ENCODE data around the gene LILRB1. TPM values are rescaled to one million over a fixed set of nuclear protein-coding genes. Genes with fewer than 3 reads are reported as not detected.
A peak's percentile ranks its signal among the peaks of the same experiment; 100 is the strongest.
"Not testable (repeated sequence)": the region's sequence is repeated elsewhere in the genome, so short reads cannot be mapped to it uniquely, and the experiment has no call there.

Gene LILRB1
- total RNA-seq, 3 donors from 2014 or later (not counting 1 experiment from before 2014, with no cell fraction given), result 18.4 to 44.4 (median 38.5) TPM

DNA sequence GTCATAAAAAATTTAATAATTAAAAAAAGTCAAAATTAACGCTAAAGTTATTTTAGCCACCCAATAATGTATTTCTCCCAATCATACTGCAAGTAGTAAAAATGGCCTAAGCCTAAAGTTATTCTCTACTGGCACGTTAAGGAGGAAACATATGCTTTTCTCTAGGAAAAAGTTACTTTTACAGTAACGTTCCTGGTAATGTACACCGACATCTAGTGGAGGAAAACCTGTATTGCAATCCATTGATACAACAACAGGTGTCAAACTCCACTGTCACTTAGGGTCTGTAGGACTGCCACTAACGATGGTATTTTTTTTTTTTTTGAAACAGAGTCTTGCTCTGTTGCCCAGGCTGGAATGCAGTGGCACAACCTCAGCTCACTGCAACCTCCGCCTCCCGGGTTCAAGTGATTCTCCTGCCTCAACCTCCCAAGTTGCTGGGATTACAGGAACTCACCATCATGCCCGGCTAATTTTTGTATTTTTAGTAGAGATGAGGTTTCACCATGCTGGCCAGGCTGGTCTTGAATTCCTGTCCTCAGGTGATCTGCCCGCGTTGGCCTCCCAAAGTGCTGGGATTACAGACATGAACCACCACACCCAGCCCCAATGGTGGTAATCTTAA, 46.0 kb downstream of the LILRB1 start:
- H3K27me3 Mint-ChIP-seq (ENCODE audit: low read depth in 2 of 2), result peaks cover 8 to 12% of the 10 kb centered on the region in 2 donors
- not testable (repeated sequence) for H3K4me3 ChIP-seq (ENCODE audit: low read length); H3K27ac ChIP-seq (ENCODE audit: low read length); H3K36me3 ChIP-seq (ENCODE audit: control insufficient read depth, insufficient read depth, low read length); H3K36me3 Mint-ChIP-seq; H3K9me3 ChIP-seq (ENCODE audit: control insufficient read depth, insufficient read depth, low read length); H3K9me3 Mint-ChIP-seq; H3K4me3 Mint-ChIP-seq; H3K27ac Mint-ChIP-seq; H3K4me1 ChIP-seq (ENCODE audit: control insufficient read depth, insufficient read depth, low read length); H3K27me3 ChIP-seq (ENCODE audit: control insufficient read depth, insufficient read depth, low read length)
- WGBS (ENCODE audit: insufficient coverage), result 26% methylated on average over 9 of the region's 10 CpGs
- DNase-seq (peak in 1 of 2 donors; percentile 72), ATAC-seq (peak; percentile 64 to 83 (median 75))
- peaks cover 10 to 12% of the 10 kb centered on the region in 2 donors for H3K4me1 Mint-ChIP-seq
- intact Hi-C loops (cut with micrococcal nuclease), result loop anchor here (1.0 kb wide), 1 partner anchor 195 kb away; no protein-coding TSS in a partner anchor
- TF ChIP-seq, protein P1, sequence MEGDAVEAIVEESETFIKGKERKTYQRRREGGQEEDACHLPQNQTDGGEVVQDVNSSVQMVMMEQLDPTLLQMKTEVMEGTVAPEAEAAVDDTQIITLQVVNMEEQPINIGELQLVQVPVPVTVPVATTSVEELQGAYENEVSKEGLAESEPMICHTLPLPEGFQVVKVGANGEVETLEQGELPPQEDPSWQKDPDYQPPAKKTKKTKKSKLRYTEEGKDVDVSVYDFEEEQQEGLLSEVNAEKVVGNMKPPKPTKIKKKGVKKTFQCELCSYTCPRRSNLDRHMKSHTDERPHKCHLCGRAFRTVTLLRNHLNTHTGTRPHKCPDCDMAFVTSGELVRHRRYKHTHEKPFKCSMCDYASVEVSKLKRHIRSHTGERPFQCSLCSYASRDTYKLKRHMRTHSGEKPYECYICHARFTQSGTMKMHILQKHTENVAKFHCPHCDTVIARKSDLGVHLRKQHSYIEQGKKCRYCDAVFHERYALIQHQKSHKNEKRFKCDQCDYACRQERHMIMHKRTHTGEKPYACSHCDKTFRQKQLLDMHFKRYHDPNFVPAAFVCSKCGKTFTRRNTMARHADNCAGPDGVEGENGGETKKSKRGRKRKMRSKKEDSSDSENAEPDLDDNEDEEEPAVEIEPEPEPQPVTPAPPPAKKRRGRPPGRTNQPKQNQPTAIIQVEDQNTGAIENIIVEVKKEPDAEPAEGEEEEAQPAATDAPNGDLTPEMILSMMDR (IDR thresholded peaks at IDR 0.05), result peak; percentile 98

DNA sequence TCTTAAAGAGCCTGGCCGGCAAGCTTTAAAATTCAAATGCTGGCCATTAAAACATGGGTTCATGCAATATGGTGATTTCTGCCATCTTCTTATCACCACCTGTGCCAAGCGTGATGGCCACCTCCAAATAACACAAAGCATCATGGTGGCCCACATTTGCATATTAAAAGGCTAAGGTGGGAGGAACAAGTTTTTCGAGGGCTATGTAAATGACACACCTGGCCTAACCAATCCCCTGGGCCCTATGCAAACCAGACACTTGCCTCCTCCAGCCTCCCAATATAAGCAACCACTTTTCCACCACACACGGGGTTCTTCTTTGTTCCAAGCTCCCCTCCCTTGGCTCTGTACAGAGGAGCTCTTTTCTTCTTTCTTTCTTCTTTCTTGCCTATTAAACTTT, 46.9 kb downstream of the LILRB1 start:
- Histone ChIP-seq H3K36me3 (ENCODE audit: control insufficient read depth, insufficient read depth, low read length) (no peaks in the 10 kb centered on the region), H3K27ac (ENCODE audit: low read length) (no peak overlapping the region), H3K27me3 (ENCODE audit: control insufficient read depth, insufficient read depth, low read length) (peaks cover 2% of the 10 kb centered on the region), H3K4me3 (ENCODE audit: low read length) (no peak overlapping the region), H3K4me1 (ENCODE audit: control insufficient read depth, insufficient read depth, low read length) (no peaks in the 10 kb centered on the region), H3K9me3 (ENCODE audit: control insufficient read depth, insufficient read depth, low read length) (no peaks in the 10 kb centered on the region)
- H3K9me3 Mint-ChIP-seq, result no peaks in the 10 kb centered on the region
- WGBS (ENCODE audit: insufficient coverage), result 80% methylated on average over 3 of the region's 4 CpGs
- peaks cover 10 to 12% of the 10 kb centered on the region in 2 donors for H3K4me1 Mint-ChIP-seq
- H3K27ac Mint-ChIP-seq, result no peak overlapping the region
- ATAC-seq, result no peak
- no peak overlapping the region for H3K4me3 Mint-ChIP-seq
- TF ChIP-seq, protein P1 (IDR thresholded peaks at IDR 0.05), result no peak
- DNase-seq, result no peak
- H3K27me3 Mint-ChIP-seq (ENCODE audit: low read depth in 2 of 2), result peaks cover 11 to 14% of the 10 kb centered on the region in 2 donors
- intact Hi-C loops (cut with micrococcal nuclease), result no loop called here
- no peaks in the 10 kb centered on the region for H3K36me3 Mint-ChIP-seq

DNA sequence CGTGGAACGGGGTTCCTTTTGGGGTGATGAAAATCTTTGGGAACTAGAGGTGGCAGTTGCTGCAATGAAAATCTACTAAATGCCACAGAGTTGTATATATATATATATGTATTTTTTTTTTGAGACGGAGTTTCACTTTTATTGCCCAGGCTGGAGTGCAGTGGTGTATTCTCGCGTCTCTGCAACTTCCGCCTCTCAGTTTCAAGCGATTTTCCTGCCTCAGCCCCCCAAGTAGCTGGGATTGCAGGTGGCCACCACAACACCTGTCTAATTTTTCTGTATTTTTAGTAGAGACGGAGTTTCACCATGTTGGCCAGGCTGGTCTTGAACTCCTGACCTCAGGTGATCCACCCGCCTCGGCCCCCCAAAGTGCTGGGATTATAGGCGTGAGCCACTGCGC, 51.3 kb downstream of the LILRB1 start:
- H3K9me3 Mint-ChIP-seq; H3K27me3 ChIP-seq (ENCODE audit: control insufficient read depth, insufficient read depth, low read length); DNase-seq; H3K4me1 Mint-ChIP-seq; H3K27ac ChIP-seq (ENCODE audit: low read length); H3K4me3 ChIP-seq (ENCODE audit: low read length); H3K36me3 ChIP-seq (ENCODE audit: control insufficient read depth, insufficient read depth, low read length); ATAC-seq; H3K4me1 ChIP-seq (ENCODE audit: control insufficient read depth, insufficient read depth, low read length); H3K4me3 Mint-ChIP-seq; H3K36me3 Mint-ChIP-seq; intact Hi-C loops (cut with micrococcal nuclease); H3K27ac Mint-ChIP-seq; H3K9me3 ChIP-seq (ENCODE audit: control insufficient read depth, insufficient read depth, low read length): not testable (repeated sequence)
- WGBS (ENCODE audit: insufficient coverage), result 77% methylated on average over 8 of the region's 12 CpGs
- H3K27me3 Mint-ChIP-seq (ENCODE audit: low read depth in 2 of 2), result peaks cover 21 to 42% of the 10 kb centered on the region in 2 donors

DNA sequence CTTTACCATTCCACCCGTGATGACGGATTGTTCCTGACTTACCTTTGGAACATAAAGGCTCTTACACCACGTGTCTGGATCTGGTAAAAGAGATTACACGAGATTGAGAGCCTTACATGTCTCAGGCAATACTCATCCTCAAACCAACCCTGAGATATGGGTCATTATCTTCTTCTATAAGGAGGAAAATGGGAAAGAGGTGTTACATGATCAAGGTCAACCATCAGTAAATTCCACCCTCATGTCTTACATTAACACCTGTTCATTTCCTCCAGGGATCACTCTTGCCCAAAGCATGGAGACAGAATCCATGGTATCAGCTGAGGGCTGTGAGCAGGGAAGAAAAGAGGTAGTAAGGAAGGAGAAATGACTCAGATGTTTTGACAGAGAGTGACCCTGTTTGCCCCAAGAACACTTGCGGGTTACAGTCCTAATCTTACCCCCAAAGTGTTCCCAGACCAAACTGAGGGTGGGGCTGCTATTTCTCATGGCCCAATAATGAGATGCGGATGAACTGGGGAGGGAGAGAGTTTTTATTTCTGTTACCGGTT, 52.1 kb downstream of the LILRB1 start:
- no peaks in the 10 kb centered on the region for H3K4me1 Mint-ChIP-seq
- ATAC-seq, result no peak
- no peak overlapping the region for H3K27ac ChIP-seq (ENCODE audit: low read length)
- intact Hi-C loops (cut with micrococcal nuclease), result no loop called here
- H3K36me3 Mint-ChIP-seq, result no peaks in the 10 kb centered on the region
- no peaks in the 10 kb centered on the region for H3K27me3 ChIP-seq (ENCODE audit: control insufficient read depth, insufficient read depth, low read length)
- H3K27ac Mint-ChIP-seq, result no peak overlapping the region
- TF ChIP-seq, protein P1 (IDR thresholded peaks at IDR 0.05), result no peak
- H3K36me3 ChIP-seq (ENCODE audit: control insufficient read depth, insufficient read depth, low read length), result no peaks in the 10 kb centered on the region
- peaks cover 24 to 50% of the 10 kb centered on the region in 2 donors for H3K27me3 Mint-ChIP-seq (ENCODE audit: low read depth in 2 of 2)
- WGBS (ENCODE audit: insufficient coverage), result 52% methylated on average over 4 of the region's 7 CpGs
- no peaks in the 10 kb centered on the region for H3K4me1 ChIP-seq (ENCODE audit: control insufficient read depth, insufficient read depth, low read length)
- H3K9me3 ChIP-seq (ENCODE audit: control insufficient read depth, insufficient read depth, low read length), result no peaks in the 10 kb centered on the region
- H3K4me3 Mint-ChIP-seq, result no peak overlapping the region
- H3K9me3 Mint-ChIP-seq, result no peaks in the 10 kb centered on the region
- DNase-seq, result no peak
- no peak overlapping the region for H3K4me3 ChIP-seq (ENCODE audit: low read length)

Data from natural killer cell (primary cell).